Caki2 (cell line): ENCODE results near the gene CLCN6. TPM values are rescaled to one million over a fixed set of nuclear protein-coding genes. Genes with fewer than 3 reads are reported as not detected.

Source experiments
- DNase-seq: peaks from one replicate; pipeline ENCODE4 v3.0.0-alpha.2; 2015; ENCODE audit warnings: low read depth
- in situ Hi-C: cut with HindIII; loops from 2 replicates; pipeline ENCODE4 v1.10.0; 2016; ENCODE audit warnings: low sequenced_read_pairs, low pct_unique_long_range_greater_than_20kb, mixed read lengths
- total RNA-seq: library from RNA; depleted of rRNA; stranded (reverse); fragments of >200 nt; shearing (Covaris generic); gene quantifications from 2 replicates; pipeline ENCODE4 v1.2.3, GENCODE V29; 2014; ENCODE audit warnings: low replicate concordance

Gene CLCN6
- total RNA-seq, 1 experiment from 2014 or later: 5.6 TPM

- no peak for DNase-seq
- in situ Hi-C loops: no loop called here
These were observed 1.1 kb upstream of the CLCN6 start for GRCh38 chr1:11804666-11805421.

- in situ Hi-C loops: no loop called here
These were observed 431 bp downstream of the CLCN6 start for GRCh38 chr1:11806307-11806936.

GRCh38 chr1:11807133-11807532 lies 1.1 kb downstream of the CLCN6 start:
- no peak for DNase-seq
- in situ Hi-C loops: no loop called here

More at GRCh38 chr1:11806307-11806936, 431 bp downstream of the CLCN6 start:
- DNase-seq: no peak

- in situ Hi-C loops: no loop called here
- no peak for DNase-seq
These were observed 7.0 kb downstream of the CLCN6 start for GRCh38 chr1:11813021-11813420.

- no peak for DNase-seq
- in situ Hi-C loops: no loop called here
These were observed 11.2 kb downstream of the CLCN6 start for GRCh38 chr1:11817192-11817591.

GRCh38 chr1:11822091-11822490 lies 16.1 kb downstream of the CLCN6 start:
- in situ Hi-C loops: no loop called here
- no peak for DNase-seq

GRCh38 chr1:11823366-11824137 lies 17.6 kb downstream of the CLCN6 start:
- no peak for DNase-seq
- in situ Hi-C loops: no loop called here

GRCh38 chr1:11825131-11825530 lies 19.1 kb downstream of the CLCN6 start:
- in situ Hi-C loops: no loop called here

GRCh38 chr1:11826946-11827345 lies 21.0 kb downstream of the CLCN6 start:
- in situ Hi-C loops: no loop called here
- DNase-seq: no peak

More at GRCh38 chr1:11825131-11825530, 19.1 kb downstream of the CLCN6 start:
- DNase-seq: no peak

GRCh38 chr1:11828511-11828910 lies 22.5 kb downstream of the CLCN6 start:
- DNase-seq: no peak
- in situ Hi-C loops: no loop called here

- in situ Hi-C loops: no loop called here
These were observed 26.1 kb downstream of the CLCN6 start for GRCh38 chr1:11831945-11832725.

GRCh38 chr1:11833497-11833896 lies 27.5 kb downstream of the CLCN6 start:
- no peak for DNase-seq
- in situ Hi-C loops: no loop called here

More at GRCh38 chr1:11831945-11832725, 26.1 kb downstream of the CLCN6 start:
- no peak for DNase-seq

GRCh38 chr1:11833900-11834299 lies 27.9 kb downstream of the CLCN6 start:
- no peak for DNase-seq
- in situ Hi-C loops: no loop called here

GRCh38 chr1:11835441-11836225 lies 29.6 kb downstream of the CLCN6 start:
- in situ Hi-C loops: no loop called here
- no peak for DNase-seq

GRCh38 chr1:11836955-11837766 lies 31.2 kb downstream of the CLCN6 start:
- in situ Hi-C loops: no loop called here
- DNase-seq: no peak

GRCh38 chr1:11837767-11838348 lies 31.9 kb downstream of the CLCN6 start:
- in situ Hi-C loops: no loop called here
- no peak for DNase-seq
